GM12865 (cell line): ENCODE results near the gene S100A4.

Experiments
- DNase-seq: peaks from one replicate; pipeline ENCODE4 v3.0.0; 2010; ENCODE audit warnings: low read depth
- H3K4me3 ChIP-seq: 2 replicates; pipeline ENCODE4 v1.5.1; 2011; ENCODE audit warnings: mild to moderate bottlenecking, low read depth, low read length, control low read depth
- CTCF ChIP-seq: IDR thresholded peaks from 2 replicates; pipeline ENCODE4 v1.5.1; 2011; ENCODE audit warnings: low read length, control low read depth, low read depth, inconsistent platforms; ENCODE audit not compliant: insufficient read depth; ENCODE audit errors: missing control alignments

The S100A4 gene

GRCh38 chr1:153541641-153542590 is 3.7 kb downstream of the S100A4 start:
- no peak for TF ChIP-seq CTCF
- no peak overlapping the region for H3K4me3 ChIP-seq
- DNase-seq = no peak

- no peak within 1 kb of the TSS for H3K4me3 ChIP-seq
- no peak for TF ChIP-seq CTCF
- peak; percentile 26 for DNase-seq
Observed at GRCh38 chr1:153540394-153541361, 4.9 kb downstream of the S100A4 start, which contains the start of gene S100A5. S100A5 (minus strand) TSS chr1:153540934; CDS start chr1:153540191, 743 bp downstream.

GRCh38 chr1:153539395-153540093 is 6.1 kb downstream of the S100A4 start:
- TF ChIP-seq CTCF = no peak

GRCh38 chr1:153538315-153538821 is 7.2 kb downstream of the S100A4 start:
- H3K4me3 ChIP-seq = no peak overlapping the region
- no peak for TF ChIP-seq CTCF
- peak; percentile 17 for DNase-seq

More at GRCh38 chr1:153539395-153540093, 6.1 kb downstream of the S100A4 start:
- DNase-seq = no peak
- H3K4me3 ChIP-seq = no peak overlapping the region

- no peak for DNase-seq
- TF ChIP-seq CTCF = no peak
- H3K4me3 ChIP-seq = no peak overlapping the region
Observed at GRCh38 chr1:153537376-153537730, 8.3 kb downstream of the S100A4 start.

GRCh38 chr1:153536671-153537375 is 8.8 kb downstream of the S100A4 start:
- DNase-seq = no peak
- no peak for TF ChIP-seq CTCF
- H3K4me3 ChIP-seq = no peak overlapping the region
